Inflammatory macrophage treated with lipopolysaccharide for 4 hours (primary cell): ENCODE measurements around the gene TNK2.
"Not testable (repeated sequence)": the region's sequence is repeated elsewhere in the genome, so short reads cannot be mapped to it uniquely, and the experiment has no call there.

Experiments
- DNase-seq: peaks from one replicate; pipeline ENCODE4 v3.0.0-alpha.2; 2020

TNK2 gene

GRCh38 chr3:195844671-195845218 is 63.6 kb downstream of the TNK2 start:
- DNase-seq: no peak

- no peak for DNase-seq
These were observed 68.9 kb downstream of the TNK2 start for GRCh38 chr3:195839260-195840010.

GRCh38 chr3:195838714-195839113 is 69.6 kb downstream of the TNK2 start:
- DNase-seq: no peak

GRCh38 chr3:195836476-195837135 is 71.7 kb downstream of the TNK2 start:
- DNase-seq: no peak

- DNase-seq: no peak
These were observed 72.6 kb downstream of the TNK2 start for GRCh38 chr3:195835791-195836190.

- DNase-seq: no peak
These were observed 73.4 kb downstream of the TNK2 start for GRCh38 chr3:195834675-195835583.

- DNase-seq: no peak
These were observed 78.5 kb downstream of the TNK2 start for GRCh38 chr3:195829897-195830254.

GRCh38 chr3:195828762-195829161 is 79.6 kb downstream of the TNK2 start:
- no peak for DNase-seq

GRCh38 chr3:195825857-195826804 is 82.2 kb downstream of the TNK2 start:
- no peak for DNase-seq

- DNase-seq: no peak
These were observed 83.2 kb downstream of the TNK2 start for GRCh38 chr3:195825191-195825588.

GRCh38 chr3:195824425-195825190 is 83.7 kb downstream of the TNK2 start:
- DNase-seq: not testable (repeated sequence)

- DNase-seq: no peak
These were observed 84.4 kb downstream of the TNK2 start for GRCh38 chr3:195823999-195824398.

GRCh38 chr3:195823280-195823679 is 85.1 kb downstream of the TNK2 start:
- DNase-seq: no peak

GRCh38 chr3:195822131-195822696 is 86.1 kb downstream of the TNK2 start:
- DNase-seq: no peak

GRCh38 chr3:195821403-195822130 is 86.8 kb downstream of the TNK2 start:
- no peak for DNase-seq

- no peak for DNase-seq
These were observed 87.5 kb downstream of the TNK2 start for GRCh38 chr3:195820901-195821300.

- no peak for DNase-seq
These were observed 88.2 kb downstream of the TNK2 start for GRCh38 chr3:195820186-195820585.

GRCh38 chr3:195818301-195818700 is 90.0 kb downstream of the TNK2 start:
- DNase-seq: no peak

GRCh38 chr3:195817578-195818135 is 90.7 kb downstream of the TNK2 start:
- no peak for DNase-seq
